ENCODE data around the gene PLIN1. TPM values are rescaled to one million over a fixed set of nuclear protein-coding genes. Genes with fewer than 3 reads are reported as not detected.

The PLIN1 gene
- total and polyA plus RNA-seq, 2 donors (not counting 3 experiments of a cell fraction or from before 2014, with no cell fraction given), result 0.07 TPM; not detected in 1

- no peak for TF ChIP-seq GATA2 (IDR thresholded peaks at IDR 0.05; ENCODE audit: insufficient read depth, insufficient read length, low read depth, low read length)
- no peak for TF ChIP-seq POLR2AphosphoS5 (IDR thresholded peaks at IDR 0.05; ENCODE audit: insufficient read depth, low read depth, low read length)
- no peak for TF ChIP-seq JUN (IDR thresholded peaks at IDR 0.05; ENCODE audit: borderline replicate concordance, insufficient read depth, insufficient read length, low read depth)
- no peak for TF ChIP-seq POLR2A (IDR thresholded peaks at IDR 0.05; ENCODE audit: low read depth, low read length)
- TF ChIP-seq CTCF (IDR thresholded peaks at IDR 0.05; ENCODE audit: extremely low read depth in 1 of 2, insufficient read depth in 1 of 2, low read depth in 1 of 2, low read length in 2 of 2), result no peak
- TF ChIP-seq FOS (IDR thresholded peaks at IDR 0.05; ENCODE audit: borderline replicate concordance, insufficient read depth, low read length), result no peak
- no peak for TF ChIP-seq MAX (IDR thresholded peaks at IDR 0.05; ENCODE audit: insufficient read depth, insufficient read length)
- TF ChIP-seq MYC (IDR thresholded peaks at IDR 0.05; ENCODE audit: low read depth, low read length), result no peak
- no peak for TF ChIP-seq EZH2 (IDR thresholded peaks at IDR 0.05; ENCODE audit: borderline replicate concordance, low read depth, low read length, severe bottlenecking)
- Histone ChIP-seq H3K9ac (replicated peaks; ENCODE audit: extremely low read depth, insufficient read depth, low read length) (no peak overlapping the region), H3K27me3 (ENCODE audit: control insufficient read depth in 2 of 2, insufficient read depth in 2 of 2, low read length in 2 of 2) (no peaks in the 10 kb centered on the region), H4K20me1 (replicated peaks; ENCODE audit: control insufficient read depth, extremely low read depth, insufficient read depth, low read length) (no peaks in the 10 kb centered on the region), H3K36me3 (ENCODE audit: control insufficient read depth in 2 of 2, extremely low read depth in 1 of 2, insufficient read depth in 2 of 2, low read length in 2 of 2) (peaks cover 0 to 5% of the 10 kb centered on the region in 2 experiments), H3K9me1 (replicated peaks; ENCODE audit: control insufficient read depth, extremely low read depth, insufficient read depth, low read length) (no peaks in the 10 kb centered on the region), H3K9me3 (replicated peaks; ENCODE audit: control insufficient read depth, insufficient read depth, low read length) (no peaks in the 10 kb centered on the region), H2AFZ (ENCODE audit: low read depth, low read length) (no peak overlapping the region), H3K79me2 (ENCODE audit: control insufficient read depth, insufficient read depth, low read length) (no peaks in the 10 kb centered on the region), H3K4me3 (replicated peaks in 1 of 3; ENCODE audit: insufficient read depth in 1 of 3, low read depth in 1 of 3, low read length in 3 of 3) (no peak overlapping the region), H3K4me2 (ENCODE audit: insufficient read depth, low read length) (no peak overlapping the region), H3K27ac (ENCODE audit: insufficient read depth, low read depth, low read length) (no peak overlapping the region), H3K4me1 (ENCODE audit: control insufficient read depth, extremely low read depth, insufficient read depth, low read length) (no peaks in the 10 kb centered on the region)
- ChIA-PET CTCF (interaction anchor here (0.7 to 4.4 kb wide), 13 partner anchors 8 to 227 kb away, joined by 3 to 55 read pairs (median 4); no protein-coding TSS in a partner anchor), POLR2A (no interaction called here)
- no TSS peak for BruUV-seq (replicated peaks)
- no peak for FAIRE-seq
- intact Hi-C loops (cut with micrococcal nuclease), result no loop called here
- no peak for DNase-seq (ENCODE audit: low read depth, low spot score)
- dilution Hi-C loops (cut with MboI; ENCODE audit: extremely low pct_ligation_motif_present, low sequenced_read_pairs), result no loop called here
Observed at GRCh38 chr15:89648106-89649012, 30.8 kb downstream of the PLIN1 start.

Data from endothelial cell of umbilical vein (primary cell).